HG03521 (cell line): ENCODE results near the gene SGIP1.

ENCODE experiments used
- ATAC-seq: cut with Tn5 transposase; IDR thresholded peaks from one replicate; pipeline ENCODE4 v1.9.1; 2021; ENCODE audit warnings: mild to moderate bottlenecking, moderate library complexity; ENCODE audit not compliant: unreplicated experiment

SGIP1 gene

GRCh38 chr1:66599899-66600737 lies 66.2 kb downstream of the SGIP1 start:
- ATAC-seq: no peak

DNA sequence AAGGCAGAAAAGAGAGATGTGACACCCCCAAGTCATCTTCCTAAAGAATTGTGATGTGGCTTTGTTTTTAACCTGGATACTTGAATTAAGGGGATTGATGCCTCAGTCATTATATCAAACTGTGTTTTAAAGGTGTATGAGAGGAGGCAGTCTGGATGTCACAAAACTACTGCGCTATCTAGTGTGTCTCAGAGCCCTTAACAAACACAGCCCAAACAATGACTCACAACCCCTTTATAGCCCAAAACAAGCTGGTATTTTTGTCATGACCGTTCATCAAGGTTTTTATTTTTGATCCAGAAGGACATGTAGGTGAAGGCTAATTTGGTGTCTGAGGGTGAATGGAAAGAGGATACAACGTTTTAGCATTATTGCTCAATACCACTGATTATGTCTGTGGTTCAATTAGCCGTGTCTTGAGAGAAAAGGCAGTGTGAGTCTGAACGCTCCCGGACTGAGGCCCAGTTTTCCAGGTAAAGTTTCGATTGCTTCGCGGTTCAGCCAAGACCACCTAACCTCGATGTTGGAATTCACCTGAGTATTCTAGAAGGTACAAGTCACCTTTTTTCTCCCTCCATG lies 71.6 kb downstream of the SGIP1 start:
- no peak for ATAC-seq

DNA sequence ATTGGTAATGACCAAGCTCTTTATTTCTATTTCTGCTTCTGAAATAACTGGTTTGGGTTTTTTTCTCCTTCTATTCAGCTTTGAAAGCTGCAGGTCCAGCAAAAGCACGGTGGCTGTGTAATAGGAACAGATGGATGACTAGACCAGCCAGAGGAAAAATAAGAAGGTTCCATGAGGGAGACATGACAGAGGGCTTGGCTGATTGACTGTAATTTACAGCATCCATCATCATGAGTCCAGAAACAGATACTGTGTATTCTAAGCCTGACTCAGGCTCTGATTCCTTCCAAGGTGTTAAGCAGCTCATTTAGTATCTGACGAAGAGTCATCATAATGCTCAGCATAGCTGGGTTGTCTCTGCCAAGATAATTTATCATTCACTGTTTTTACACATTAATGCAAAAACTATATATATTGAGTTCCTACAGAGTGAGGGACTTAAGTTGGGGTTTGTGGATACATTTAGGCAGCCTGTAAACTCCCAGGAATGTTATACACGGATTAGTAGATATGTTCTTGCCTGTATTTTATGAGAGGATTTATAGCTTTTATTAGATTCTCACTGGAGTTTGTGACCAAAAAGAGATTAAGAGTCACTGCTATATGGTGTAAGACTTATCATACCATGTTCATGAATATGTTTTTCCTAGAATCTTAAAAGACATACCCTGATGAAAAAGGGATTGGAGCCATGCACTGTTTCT lies 72.6 kb downstream of the SGIP1 start:
- ATAC-seq: no peak

GRCh38 chr1:66607458-66607857 lies 73.5 kb downstream of the SGIP1 start:
- ATAC-seq: no peak

DNA sequence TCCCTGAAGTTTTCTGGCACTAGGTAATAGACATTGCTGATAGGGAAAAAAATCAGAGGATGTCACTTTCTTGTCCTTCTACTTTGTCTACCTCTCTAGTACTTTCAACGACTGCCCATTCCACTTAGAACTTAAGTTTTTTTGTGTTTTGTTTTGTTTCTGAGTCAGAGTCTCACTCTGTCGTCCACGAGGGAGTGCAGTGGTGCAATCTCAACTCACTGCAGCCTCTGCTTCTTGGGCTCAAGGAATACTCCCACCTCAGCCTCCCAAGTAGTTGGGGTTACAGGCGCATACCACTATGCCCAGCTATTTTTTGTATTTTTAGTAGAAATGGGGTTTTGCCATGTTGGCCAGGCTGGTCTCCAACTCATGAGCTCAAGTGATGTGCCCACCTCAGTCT lies 79.2 kb downstream of the SGIP1 start:
- no peak for ATAC-seq

GRCh38 chr1:66617362-66618184 lies 83.6 kb downstream of the SGIP1 start:
- ATAC-seq: no peak

DNA sequence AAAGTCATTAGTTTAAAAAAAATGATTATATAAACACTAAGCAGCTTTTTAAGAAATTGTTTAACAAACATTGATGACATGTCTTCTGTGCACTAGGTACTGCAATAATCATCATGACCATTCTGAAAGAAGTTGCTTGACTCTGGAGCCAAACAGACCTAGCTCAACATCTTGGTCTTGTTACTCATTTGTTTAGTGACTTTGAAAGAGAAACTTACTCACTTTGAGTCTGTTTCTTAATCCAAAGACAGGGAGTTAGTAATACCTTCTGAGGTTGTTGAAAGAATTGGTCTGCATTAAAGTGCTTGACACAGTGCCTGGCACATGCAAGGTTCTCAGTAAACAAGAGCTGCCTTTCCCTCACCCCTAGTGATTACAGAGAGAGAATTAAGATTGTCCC lies 84.4 kb downstream of the SGIP1 start:
- no peak for ATAC-seq

- no peak for ATAC-seq
Measured at GRCh38 chr1:66623812-66624211, 89.9 kb downstream of the SGIP1 start.

DNA sequence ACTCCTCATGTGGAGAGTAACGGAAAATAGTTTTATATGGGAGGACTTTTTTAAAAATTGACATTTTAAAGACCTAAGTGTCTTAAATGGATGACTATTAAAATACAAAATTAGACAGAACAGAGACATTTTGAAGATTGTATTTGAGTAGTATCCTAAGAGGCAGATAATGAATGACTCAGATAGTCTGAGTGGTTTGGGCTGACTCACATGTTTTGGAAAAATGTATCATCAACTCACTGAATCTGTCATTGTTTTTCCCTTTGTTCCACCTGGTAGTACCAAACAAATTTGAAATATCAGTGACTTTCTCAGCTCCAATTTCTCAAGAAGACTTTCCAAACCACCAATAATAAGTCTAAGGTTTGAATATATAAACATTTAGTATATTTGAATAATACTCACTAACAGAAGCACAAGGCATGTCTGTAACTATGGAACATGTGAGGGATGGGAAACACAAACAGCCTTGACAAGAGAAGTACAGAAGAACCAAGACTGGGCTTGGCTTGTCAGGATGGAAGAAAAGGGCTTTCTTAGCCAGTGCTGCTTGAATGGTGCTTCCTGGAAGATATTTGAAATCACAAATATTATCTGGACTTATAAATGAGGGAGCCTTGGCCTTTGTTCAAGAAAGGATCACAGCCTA lies 90.6 kb downstream of the SGIP1 start:
- ATAC-seq: no peak

DNA sequence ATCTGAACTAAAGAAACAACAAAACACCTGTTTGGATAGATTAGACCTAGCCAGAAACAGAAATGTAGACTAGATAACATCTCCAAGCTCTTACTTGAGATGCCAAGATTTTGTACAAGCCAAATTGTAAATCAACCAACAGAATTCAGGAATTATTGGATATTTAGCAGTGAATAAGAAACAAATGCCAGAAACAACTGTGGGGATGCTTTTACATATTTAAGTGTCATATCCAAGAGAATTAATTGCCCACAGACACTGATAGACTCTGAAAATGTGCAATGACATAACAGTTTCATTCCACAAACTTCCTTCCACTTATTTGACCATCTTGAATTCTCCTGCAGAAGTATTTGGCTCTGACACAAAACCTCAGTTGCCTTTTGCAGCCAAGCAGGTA lies 92.3 kb downstream of the SGIP1 start:
- no peak for ATAC-seq

DNA sequence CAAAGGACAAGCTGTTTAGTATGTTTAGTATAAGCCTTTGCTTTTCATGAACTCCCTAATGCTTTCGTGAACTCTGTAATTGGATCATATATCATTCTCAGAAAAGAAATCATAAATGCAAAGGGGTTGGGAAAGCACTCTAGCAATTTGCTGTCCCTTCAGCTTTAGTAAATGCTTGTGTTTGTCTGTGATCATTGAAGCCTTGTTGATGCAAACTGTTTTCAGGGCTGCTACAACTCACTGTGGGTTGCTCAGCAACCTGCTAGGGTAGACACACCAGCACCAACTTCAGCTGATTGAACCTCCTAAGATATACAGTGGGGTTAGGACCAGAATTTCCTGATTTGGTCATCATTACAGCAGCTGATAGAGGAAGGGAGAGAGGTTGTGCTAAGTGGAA lies 95.0 kb downstream of the SGIP1 start:
- no peak for ATAC-seq

DNA sequence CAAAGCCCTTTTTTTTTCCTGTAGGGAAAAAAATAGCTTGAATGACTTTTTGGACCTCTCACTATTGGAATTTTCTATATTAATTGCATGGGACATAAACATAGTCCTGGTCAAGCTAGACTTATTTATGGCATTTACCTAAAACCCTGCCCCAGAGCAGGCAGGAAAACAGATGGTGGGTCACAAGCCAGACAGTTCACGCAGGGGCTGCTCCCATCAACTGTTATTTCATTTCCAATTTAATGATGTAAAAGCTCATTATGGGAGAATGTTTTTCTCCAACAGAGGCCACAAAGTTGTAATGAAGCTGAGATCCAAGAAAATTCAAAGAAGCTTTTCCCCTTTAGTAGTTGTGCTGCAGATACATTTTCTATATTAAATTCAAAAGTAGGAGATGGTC lies 99.2 kb downstream of the SGIP1 start:
- ATAC-seq: no peak

DNA sequence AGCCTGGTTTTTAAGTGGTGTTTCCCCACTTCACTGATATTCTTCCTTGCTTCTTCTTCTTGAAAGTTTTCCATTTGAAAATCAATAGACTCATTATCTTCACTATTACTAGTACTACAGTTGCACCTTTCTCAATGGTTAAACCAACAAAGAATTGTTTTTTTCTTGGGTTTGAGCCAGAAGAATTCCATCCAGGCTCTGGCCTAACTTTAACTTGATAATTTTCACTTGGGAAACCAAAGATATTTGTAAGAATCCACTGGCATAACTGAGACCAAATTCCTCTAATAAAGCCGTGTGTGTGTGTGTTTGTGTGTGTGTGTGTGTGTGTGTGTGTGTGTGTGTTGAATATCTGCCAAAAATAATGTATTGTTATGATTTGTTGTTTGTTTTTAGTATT lies 103.2 kb downstream of the SGIP1 start:
- ATAC-seq: no peak

GRCh38 chr1:66641891-66642473 lies 108.0 kb downstream of the SGIP1 start:
- no peak for ATAC-seq

DNA sequence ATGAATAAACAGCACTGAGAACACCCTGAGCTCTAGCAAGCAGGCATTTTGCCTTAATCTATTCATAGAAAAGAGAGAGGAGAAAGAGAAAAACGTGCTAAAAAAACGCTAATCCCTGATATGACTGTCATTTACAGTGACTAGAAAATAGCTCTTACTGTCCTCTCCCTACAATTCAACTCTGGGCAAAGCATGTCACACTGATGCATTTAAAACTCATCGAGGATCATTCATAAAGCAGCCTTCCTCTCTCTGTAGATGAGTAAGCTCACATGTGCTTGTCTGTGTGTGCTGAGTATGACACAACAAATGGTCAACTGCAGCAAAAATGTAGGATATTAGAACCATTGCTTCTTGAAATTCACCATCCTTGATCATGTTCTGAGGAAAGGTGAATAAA lies 109.0 kb downstream of the SGIP1 start:
- ATAC-seq: no peak

- ATAC-seq: no peak
Measured at GRCh38 chr1:66644331-66644730, 110.4 kb downstream of the SGIP1 start.

GRCh38 chr1:66648901-66649595 lies 115.1 kb downstream of the SGIP1 start:
- peak; percentile 89 for ATAC-seq

DNA sequence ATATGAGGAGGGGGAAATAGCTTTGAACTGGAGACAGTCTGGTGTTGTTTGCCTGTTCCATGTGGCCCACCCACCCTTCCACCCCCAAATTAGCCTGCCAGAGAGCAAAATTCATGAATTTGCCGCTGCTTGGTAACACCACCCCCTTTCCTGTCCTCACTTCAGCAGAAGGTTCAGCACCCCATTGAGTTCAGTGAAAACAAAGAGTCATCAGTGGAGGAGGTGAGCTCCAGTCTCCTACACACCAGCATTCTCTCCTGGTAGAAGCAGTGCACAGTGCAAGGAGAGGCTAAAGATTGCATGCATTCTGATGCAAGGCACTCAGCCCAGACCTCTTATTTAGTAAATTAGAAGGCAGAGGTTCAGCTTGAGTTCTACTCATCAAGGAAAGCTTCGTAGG lies 118.6 kb downstream of the SGIP1 start:
- no peak for ATAC-seq

- no peak for ATAC-seq
Measured at GRCh38 chr1:66654643-66655042, 120.7 kb downstream of the SGIP1 start.

DNA sequence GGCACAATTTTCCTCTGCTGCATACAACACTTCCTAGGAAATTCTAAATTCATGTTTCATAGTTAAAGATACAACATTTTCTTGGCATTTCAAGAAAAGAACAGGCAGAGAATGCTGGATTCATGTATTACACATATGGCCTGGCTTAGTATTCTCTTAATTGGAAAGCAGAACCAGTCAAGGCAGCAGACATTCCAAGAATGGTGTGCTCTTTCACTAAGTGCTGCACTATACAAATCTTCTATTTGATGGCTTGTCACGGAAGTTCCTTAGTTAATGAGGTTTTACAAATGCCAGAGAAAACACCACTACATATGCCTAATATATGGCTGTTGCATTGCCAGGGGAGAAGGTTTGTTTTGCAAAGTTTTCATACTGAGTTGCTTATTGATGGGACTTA lies 137.5 kb downstream of the SGIP1 start:
- ATAC-seq: no peak
